GM12872 (cell line): ENCODE measurements around the gene ANP32D.

Experiments
- TF ChIP-seq, protein P1 (sequence below): IDR thresholded peaks from 3 replicates; pipeline ENCODE4 v1.5.1; 2011; ENCODE audit warnings: low read depth, mild to moderate bottlenecking, low read length, moderate library complexity; ENCODE audit not compliant: insufficient read depth

ANP32D gene

DNA sequence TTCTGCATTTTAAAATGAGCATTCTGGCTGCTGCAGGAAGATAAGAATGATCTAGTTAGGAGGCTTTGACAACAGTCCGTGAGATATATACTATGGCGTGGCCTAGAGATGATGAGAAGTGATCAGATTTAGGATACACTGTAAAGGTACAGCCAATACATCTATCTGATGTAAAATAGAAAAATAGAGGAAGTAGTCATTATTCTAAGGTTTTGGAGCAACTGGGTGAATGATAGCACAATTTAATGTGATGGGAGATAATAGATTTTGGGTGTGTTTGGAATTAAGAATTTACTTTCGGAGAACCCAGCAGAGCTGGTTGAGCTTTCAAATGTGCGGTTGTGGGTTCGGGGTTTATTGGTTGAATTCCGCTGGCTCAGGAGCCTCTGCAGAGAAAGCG lies at the start of gene ANP32D:
Gene ANP32D (plus strand): TSS at position 301 of the 400 bp plus-strand sequence. CDS start 106 bp downstream, outside the sequence.
- TF ChIP-seq, protein P1, sequence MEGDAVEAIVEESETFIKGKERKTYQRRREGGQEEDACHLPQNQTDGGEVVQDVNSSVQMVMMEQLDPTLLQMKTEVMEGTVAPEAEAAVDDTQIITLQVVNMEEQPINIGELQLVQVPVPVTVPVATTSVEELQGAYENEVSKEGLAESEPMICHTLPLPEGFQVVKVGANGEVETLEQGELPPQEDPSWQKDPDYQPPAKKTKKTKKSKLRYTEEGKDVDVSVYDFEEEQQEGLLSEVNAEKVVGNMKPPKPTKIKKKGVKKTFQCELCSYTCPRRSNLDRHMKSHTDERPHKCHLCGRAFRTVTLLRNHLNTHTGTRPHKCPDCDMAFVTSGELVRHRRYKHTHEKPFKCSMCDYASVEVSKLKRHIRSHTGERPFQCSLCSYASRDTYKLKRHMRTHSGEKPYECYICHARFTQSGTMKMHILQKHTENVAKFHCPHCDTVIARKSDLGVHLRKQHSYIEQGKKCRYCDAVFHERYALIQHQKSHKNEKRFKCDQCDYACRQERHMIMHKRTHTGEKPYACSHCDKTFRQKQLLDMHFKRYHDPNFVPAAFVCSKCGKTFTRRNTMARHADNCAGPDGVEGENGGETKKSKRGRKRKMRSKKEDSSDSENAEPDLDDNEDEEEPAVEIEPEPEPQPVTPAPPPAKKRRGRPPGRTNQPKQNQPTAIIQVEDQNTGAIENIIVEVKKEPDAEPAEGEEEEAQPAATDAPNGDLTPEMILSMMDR, result no peak

DNA sequence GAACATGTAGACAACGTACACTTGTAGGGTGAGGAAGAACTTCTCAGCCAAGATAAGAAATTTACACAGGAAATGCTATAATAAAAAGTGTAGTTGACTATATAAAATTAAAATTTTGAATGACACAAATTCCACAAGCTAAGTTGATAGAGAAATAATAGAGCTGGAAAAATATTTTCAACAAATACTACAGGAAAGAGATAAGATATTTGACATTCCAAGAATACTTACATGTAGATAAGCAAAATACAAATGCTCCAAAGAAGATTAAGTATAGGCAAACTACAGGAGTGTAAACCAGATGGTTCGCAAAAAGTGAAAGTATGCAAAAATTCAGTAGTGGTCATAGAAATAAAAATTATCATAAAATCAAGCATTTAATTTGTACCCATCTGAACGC lies 49.2 kb upstream of the ANP32D start:
- TF ChIP-seq, protein P1, result no peak

DNA sequence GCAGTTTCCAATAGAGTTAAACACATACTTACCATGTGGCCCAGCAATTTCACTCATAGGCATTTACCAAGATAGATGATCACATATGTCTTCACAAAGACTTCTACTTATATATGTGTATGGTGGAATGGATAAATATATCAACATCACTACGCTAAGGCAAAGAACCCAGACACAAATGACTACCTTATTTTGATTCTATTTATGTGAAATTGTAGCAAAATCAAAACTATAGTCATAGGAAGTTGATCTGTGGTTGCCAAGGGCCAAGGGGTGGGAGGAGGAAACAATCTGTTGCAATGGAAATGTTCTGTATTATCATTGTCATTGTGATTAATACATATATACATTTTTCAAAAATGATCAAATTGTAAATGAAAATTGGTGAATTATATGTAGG lies 47.7 kb upstream of the ANP32D start:
- TF ChIP-seq, protein P1, result no peak

DNA sequence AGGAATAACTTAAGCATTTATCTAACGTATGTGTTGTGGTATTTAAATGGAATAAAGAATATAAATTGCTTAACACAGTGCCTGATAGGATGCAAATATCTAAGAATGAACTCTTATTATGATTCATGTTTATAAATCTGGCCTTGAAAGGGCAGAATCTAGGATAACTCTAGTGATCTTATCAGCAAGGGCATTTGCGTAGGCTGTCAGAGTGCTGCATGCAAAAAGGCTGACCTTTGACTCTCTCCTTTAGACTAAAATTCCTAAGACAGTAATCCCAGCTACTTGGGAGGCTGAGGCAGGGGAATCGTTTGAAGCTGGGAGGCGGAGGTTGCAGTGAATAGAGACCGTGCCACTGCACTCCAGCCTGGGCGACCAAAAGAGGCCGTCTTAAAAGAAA lies 31.3 kb upstream of the ANP32D start:
- TF ChIP-seq, protein P1, result no peak

DNA sequence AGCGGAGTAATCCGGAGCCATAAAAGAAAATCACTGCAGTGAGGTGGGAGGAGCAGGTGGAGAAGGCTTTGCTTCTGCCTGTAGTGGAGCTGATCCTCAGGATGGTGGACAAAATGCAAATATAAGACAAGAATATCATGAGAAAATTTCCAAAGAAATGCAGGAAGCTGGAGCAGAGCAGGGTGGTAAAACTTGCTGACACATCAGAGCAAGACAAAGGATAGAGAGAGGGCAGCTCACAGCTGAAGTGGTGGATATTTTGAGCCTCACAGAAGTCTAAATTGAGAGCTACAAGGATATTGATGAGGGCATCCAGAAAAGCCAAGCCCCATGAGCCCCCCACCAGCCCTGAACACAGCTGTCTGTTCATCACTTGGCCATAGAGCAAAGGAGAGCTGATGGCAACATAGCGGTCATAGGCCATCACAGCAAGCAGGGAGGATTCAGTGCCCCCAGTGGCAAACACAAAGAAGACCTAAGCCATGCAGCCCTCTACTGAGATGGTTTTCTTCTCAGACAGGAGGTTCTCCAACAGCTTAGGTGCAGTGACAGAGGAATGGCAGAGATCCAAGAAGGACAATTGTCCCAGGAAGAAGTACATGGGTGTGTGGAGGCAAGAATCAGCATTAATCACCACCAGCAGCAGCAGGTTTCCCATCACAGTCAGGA lies 30.0 kb upstream of the ANP32D start:
- TF ChIP-seq, protein P1, result peak; percentile 48; the same call in 2 of the 3 replicates

DNA sequence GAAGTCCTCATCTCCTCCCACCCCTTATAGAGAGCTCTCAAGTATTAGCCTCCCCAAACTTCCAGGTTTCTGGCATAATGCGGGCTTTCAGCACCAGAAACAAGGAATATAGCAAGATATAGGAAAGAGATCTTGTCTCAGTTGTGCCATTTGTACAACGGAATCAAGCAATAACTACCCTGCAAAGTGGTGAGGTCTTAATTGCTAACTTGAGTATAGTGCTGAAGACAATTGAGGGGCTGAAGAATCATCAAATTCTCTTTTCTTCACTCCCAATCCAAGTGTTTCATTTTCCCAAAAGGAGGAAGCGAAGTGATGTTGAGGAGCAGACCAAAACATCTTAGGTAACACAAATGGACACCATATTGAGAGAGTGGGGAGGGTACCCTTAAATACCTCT lies 26.8 kb upstream of the ANP32D start:
- TF ChIP-seq, protein P1, result no peak

DNA sequence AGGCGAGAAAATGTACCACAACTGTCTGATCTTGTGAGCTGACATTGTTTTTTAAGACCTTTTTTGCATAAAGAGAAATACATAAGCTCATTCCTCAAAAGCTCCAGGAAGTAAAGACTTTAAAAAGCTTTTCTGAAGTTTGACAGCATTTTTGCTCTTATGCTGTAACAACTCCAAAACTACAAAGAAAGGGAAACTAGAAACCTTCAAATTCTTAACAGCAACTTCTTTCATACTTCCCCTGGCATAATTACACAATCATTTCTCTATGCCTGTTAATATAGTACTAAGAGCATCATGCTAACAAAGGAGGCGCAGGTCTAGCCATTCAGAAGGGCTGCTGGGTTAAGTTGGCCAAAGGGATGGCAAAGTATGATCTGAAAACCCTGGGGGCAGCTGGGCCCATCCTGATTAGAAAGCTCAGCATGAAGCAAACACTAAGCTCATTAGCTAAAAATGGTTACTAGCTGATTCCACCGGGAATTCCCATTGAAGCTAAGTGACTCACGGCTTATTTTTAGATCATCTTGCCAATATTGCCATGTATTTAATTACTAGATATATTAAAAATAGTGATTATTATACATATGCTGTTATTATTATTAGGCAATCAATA lies 26.1 kb upstream of the ANP32D start:
- TF ChIP-seq, protein P1, result no peak
